GM12873 (cell line): Measurements from ENCODE around the gene ACOT7.

ENCODE experiments used
- TF ChIP-seq, protein P1 (sequence below): IDR thresholded peaks from 2 replicates; pipeline ENCODE4 v1.5.1; 2012; ENCODE audit warnings: low read depth, mild to moderate bottlenecking, moderate library complexity, low read length, control low read depth; ENCODE audit not compliant: insufficient read depth; ENCODE audit errors: missing control alignments

The ACOT7 gene

DNA sequence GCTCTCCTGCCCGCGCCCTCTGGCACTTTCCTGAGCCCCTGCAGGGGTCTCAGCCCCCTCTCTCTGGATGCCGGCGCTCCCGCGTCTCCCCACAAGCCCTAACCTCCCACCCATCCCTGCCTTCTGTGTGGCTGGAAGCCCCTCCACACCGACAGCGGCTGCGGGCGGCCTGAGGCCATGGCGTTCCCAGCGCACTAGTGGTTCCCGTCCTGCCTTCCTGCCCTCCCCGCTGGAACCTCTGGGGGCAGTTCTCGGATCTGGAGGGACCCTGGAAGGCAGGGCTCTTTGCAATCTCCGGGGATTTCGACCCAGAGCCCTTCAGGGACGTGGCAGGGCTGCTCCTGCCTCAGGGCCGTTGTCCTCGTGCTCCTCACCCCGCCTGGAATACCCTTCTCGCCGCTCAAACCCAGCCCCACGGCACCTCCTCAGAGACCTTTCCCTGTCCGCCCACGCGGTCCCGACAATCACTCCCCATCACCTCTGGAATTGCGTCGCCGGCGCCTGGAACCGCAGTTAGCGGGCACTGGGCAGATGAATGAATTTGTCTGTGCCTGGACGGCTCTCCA, 30.5 kb upstream of the ACOT7 start:
- TF ChIP-seq, protein P1, sequence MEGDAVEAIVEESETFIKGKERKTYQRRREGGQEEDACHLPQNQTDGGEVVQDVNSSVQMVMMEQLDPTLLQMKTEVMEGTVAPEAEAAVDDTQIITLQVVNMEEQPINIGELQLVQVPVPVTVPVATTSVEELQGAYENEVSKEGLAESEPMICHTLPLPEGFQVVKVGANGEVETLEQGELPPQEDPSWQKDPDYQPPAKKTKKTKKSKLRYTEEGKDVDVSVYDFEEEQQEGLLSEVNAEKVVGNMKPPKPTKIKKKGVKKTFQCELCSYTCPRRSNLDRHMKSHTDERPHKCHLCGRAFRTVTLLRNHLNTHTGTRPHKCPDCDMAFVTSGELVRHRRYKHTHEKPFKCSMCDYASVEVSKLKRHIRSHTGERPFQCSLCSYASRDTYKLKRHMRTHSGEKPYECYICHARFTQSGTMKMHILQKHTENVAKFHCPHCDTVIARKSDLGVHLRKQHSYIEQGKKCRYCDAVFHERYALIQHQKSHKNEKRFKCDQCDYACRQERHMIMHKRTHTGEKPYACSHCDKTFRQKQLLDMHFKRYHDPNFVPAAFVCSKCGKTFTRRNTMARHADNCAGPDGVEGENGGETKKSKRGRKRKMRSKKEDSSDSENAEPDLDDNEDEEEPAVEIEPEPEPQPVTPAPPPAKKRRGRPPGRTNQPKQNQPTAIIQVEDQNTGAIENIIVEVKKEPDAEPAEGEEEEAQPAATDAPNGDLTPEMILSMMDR: no peak

DNA sequence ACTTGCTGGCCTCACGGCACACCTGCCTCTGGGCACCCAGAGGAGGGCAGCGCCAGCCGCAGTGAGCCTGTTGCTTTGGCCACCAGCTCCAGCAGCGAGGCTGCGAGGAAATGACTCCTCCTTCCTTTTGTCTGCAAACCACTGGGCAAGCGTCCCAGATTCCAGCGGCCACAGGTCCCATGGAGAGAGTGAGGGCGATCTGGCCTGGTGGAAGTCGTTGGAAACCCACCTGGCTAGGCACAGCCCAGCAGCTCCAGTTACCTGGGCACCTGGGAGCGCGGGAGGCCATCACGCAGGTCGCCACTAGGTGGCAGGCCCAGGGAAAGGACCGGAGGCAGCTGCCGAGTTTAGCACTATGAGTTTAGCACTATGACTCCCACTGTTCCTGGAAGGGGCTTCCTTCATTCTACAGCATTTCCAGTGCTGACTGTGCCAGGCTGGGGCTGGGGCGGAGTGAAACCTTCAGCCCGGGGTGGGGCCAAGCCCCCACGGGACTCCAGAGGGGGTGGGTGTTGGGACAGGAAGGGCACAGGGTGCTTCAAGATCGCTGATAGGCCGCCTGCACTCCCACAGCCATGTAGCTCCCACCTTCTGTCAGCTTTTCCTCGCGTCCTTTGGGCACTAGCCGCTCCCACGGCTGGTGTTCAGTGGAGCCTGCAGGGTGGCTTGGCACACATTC, 29.9 kb upstream of the ACOT7 start:
- TF ChIP-seq, protein P1: peak; percentile 91

DNA sequence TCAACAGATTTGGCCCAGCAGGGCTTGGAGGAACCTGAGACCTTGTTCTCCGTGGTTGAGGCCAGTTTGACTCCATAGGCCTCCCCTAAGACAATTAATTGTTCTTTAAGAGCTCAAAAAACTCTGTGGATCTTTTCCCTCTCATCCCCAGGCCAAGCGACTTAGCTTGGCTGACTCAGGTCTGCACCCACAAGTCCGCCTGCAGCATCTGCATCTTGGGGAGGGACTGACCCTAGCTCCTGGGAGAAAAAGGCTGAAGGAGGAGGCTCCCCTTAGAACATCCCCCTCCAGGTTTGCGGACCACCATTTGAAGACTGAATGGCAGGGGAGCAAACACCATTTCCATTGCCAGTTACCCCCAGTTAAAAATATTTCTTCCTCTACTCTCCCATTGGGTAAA, 27.7 kb upstream of the ACOT7 start:
- TF ChIP-seq, protein P1: no peak

DNA sequence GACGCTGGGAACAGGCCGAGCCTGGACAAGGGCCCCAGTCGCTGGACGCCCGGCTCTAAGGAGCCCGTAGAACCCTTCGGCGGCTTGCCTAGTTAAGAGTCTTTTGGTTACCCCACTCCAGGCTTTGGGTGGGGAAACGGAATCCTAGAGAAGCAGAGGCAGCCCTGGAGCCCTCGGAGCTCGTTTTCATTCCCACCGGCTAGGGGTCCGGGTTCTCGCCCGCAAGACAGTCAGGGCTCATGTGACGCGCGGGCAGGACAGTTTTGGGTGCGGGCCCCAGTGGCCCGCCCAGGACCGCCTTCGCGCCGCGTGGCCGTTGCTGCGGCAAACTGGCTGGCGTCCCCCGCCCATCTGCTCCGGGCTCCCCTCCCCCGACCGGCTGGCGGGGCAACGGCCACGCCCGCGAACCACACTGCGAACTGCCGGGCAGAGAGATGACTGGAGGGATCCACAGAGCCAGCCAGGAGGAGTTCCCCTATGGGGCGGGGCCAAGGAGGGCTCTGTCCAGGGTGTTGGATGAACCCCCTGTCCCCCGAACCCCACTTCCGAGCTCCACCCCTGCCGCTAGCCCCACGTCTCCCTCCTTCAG, 27.0 kb upstream of the ACOT7 start:
- TF ChIP-seq, protein P1: no peak

DNA sequence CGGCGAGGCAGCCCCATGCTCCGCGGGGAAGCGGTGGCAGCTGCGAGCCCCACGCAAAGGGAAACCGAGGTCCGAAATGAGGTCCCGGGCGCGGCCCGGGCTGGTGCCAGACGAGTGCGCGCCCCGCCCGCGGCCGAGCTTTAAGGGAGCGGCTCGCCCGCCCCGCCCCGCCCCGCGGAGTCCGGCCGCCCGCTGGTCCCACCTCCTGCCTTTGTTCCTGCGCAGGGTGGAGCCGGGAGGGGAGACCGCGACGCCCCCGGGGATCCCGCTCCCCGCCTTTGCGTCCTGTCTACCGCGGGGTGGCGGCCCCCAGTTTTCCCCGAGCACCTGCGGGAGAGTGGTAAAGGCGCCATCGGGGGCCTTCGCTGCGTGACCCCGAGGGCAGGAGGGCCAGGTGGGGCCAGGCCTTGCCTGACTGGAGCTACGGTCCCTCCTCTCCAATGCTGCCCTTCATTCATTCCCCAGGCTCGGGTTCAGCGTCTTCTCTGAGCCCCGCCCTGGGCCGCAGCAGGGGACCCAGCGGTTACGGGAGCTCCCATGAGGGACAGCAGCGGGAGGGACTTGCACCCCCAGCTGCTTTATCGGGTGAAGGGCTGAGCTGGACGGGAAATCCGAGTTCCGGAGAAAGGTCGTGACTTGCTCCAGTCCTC, 26.4 kb upstream of the ACOT7 start, which contains the start of gene HES2:
TSS of gene HES2 (minus strand) at position 116 of the 650 bp plus-strand sequence. CDS start at position 17, 99 bp downstream.
- TF ChIP-seq, protein P1: no peak

DNA sequence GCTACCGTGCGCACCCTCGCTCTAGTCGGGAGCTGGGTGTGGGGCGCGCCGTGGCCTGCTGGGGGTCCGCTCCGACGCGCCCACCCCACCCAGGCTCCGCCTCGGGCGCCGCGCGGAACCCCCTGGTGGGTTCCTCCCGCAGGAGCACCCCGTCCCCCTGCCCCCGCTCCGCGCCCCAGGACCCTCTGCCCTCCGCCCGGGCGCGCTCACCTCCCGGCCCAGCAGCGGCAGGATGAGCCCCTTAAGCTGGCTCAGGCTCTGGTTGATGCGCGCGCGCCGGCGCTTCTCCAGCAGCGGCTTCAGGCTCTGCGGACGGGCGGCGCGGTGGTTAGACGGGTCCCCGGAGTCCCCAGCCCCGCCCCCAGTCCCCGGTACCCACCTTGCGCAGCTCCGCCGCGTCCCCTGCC, 25.8 kb upstream of the ACOT7 start:
- TF ChIP-seq, protein P1: no peak
